ENCODE data around the gene RPS15.

GRCh38 chr19:1392407-1392806 is 45.8 kb upstream of the RPS15 start:
- no peak for TF ChIP-seq POLR2AphosphoS5 (IDR thresholded peaks at IDR 0.05; ENCODE audit: low read depth, low read length)
- no peak for TF ChIP-seq POLR2A (IDR thresholded peaks at IDR 0.05; ENCODE audit: low read depth, low read length)
- no peak for TF ChIP-seq TAF1 (IDR thresholded peaks at IDR 0.05; ENCODE audit: low read depth, low read length)
- no peak for TF ChIP-seq SPI1 (IDR thresholded peaks at IDR 0.05; ENCODE audit: low read depth, low read length)

Measured in GM12891 (cell line).